RWPE1 (cell line): ENCODE results near the gene OGFOD3.

Experiments
- CTCF ChIA-PET: fragments of 350-600 bp; sonication (Branson Sonifier 250); formaldehyde crosslinking; extraction: SDS; loops from one replicate; lab custom pipeline; 2021; lab: Yijun Ruan, JAX
- POLR2A ChIA-PET: fragments of 400-600 bp; formaldehyde crosslinking; extraction: SDS; loops from one replicate; lab custom pipeline; 2020; ENCODE audit warnings: antibody characterized with exemption; ENCODE audit not compliant: low non-redundant PET; lab: Yijun Ruan, JAX
- DNase-seq: peaks from one replicate; pipeline ENCODE4 v3.0.0; 2012; ENCODE audit warnings: low spot score
- H3K27ac ChIP-seq: fragments of 450-650 bp; 2 replicates; pipeline ENCODE4 v1.5.1; 2017
- CTCF ChIP-seq: fragments of 450-650 bp; conservative IDR thresholded peaks from 2 replicates; pipeline ENCODE4 v1.5.1; 2017; ENCODE audit warnings: low read depth, mild to moderate bottlenecking

OGFOD3 gene

GRCh38 chr17:82418001-82418986 is at the start of gene OGFOD3, which contains the start of gene HEXD:
Gene OGFOD3, minus strand, starts transcription at chr17:82418586. Its CDS starts 101 bp downstream, at chr17:82418485.
Gene HEXD, plus strand, starts transcription at chr17:82418347. Its CDS starts 1,453 bp downstream, at chr17:82419800.
- H3K27ac ChIP-seq, result peak within 1 kb of the TSS; percentile 85
- POLR2A ChIA-PET, result interaction anchor here (0.6 kb wide), 1 partner anchor 172 kb away, joined by 3 read pairs; no protein-coding TSS in a partner anchor
- DNase-seq, result peak; percentile 99
- no peak for TF ChIP-seq CTCF
- CTCF ChIA-PET, result interaction anchor here (0.7 to 1.1 kb wide), 2 partner anchors 34 to 130 kb away, joined by 4 to 6 read pairs; no protein-coding TSS in a partner anchor

GRCh38 chr17:82465023-82465603 is 46.7 kb upstream of the OGFOD3 start:
- no peak for DNase-seq
- H3K27ac ChIP-seq, result peak overlapping the region; percentile 16
- CTCF ChIA-PET, result no interaction called here
- no peak for TF ChIP-seq CTCF
- POLR2A ChIA-PET, result no interaction called here

- no peak for DNase-seq
- TF ChIP-seq CTCF, result no peak
- H3K27ac ChIP-seq, result peak overlapping the region; percentile 16
- CTCF ChIA-PET, result interaction anchor here (0.6 kb wide), 1 partner anchor 90 kb away, joined by 3 read pairs; no protein-coding TSS in a partner anchor
- POLR2A ChIA-PET, result no interaction called here
These were observed 46.2 kb upstream of the OGFOD3 start for GRCh38 chr17:82464567-82464929.

- CTCF ChIA-PET, result interaction anchor here (0.6 kb wide), 3 partner anchors 15 to 90 kb away, joined by 3 read pairs; no protein-coding TSS in a partner anchor
- POLR2A ChIA-PET, result no interaction called here
These were observed 45.7 kb upstream of the OGFOD3 start for GRCh38 chr17:82463925-82464566.

GRCh38 chr17:82463391-82463790 is 45.0 kb upstream of the OGFOD3 start:
- CTCF ChIA-PET, result interaction anchor here (0.6 kb wide), 1 partner anchor 74 kb away, joined by 3 read pairs; no protein-coding TSS in a partner anchor

More at GRCh38 chr17:82463925-82464566, 45.7 kb upstream of the OGFOD3 start:
- no peak for DNase-seq
- peak overlapping the region; percentile 16 for H3K27ac ChIP-seq
- TF ChIP-seq CTCF, result no peak

More at GRCh38 chr17:82463391-82463790, 45.0 kb upstream of the OGFOD3 start:
- POLR2A ChIA-PET, result no interaction called here
- H3K27ac ChIP-seq, result peak overlapping the region; percentile 16
- TF ChIP-seq CTCF, result no peak
- DNase-seq, result no peak
